ENCODE data around the gene RPS2.
"Not testable (repeated sequence)": the region's sequence is repeated elsewhere in the genome, so short reads cannot be mapped to it uniquely, and the experiment has no call there.

The RPS2 gene

DNA sequence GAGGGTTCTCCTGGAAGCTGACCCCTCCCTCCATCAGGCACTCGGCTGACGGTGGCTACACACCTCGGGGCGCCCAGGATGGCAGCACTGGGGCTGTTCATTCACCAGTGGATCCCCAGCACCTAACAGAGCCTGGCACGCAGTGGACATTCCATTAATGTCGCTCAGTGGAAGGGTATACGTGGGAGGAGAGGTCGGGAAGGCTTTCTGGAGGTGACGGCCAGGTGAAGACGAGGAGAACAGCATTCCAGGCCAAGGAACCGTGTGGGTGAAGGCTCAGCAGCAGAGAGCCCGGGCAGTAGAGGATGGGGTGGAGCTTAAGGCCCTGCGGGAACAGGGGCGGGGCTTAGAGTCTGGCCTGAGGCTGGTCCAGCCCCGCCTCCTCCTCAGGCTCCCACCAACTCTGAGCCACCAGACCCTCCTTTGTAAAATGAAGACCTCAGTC is 43.9 kb downstream of the RPS2 start:
- no peak for DNase-seq

GRCh38 chr16:1920122-1920521 is 44.5 kb downstream of the RPS2 start:
- DNase-seq: not testable (repeated sequence)

- no peak for DNase-seq
Measured at GRCh38 chr16:1919327-1919998, 45.2 kb downstream of the RPS2 start.

DNA sequence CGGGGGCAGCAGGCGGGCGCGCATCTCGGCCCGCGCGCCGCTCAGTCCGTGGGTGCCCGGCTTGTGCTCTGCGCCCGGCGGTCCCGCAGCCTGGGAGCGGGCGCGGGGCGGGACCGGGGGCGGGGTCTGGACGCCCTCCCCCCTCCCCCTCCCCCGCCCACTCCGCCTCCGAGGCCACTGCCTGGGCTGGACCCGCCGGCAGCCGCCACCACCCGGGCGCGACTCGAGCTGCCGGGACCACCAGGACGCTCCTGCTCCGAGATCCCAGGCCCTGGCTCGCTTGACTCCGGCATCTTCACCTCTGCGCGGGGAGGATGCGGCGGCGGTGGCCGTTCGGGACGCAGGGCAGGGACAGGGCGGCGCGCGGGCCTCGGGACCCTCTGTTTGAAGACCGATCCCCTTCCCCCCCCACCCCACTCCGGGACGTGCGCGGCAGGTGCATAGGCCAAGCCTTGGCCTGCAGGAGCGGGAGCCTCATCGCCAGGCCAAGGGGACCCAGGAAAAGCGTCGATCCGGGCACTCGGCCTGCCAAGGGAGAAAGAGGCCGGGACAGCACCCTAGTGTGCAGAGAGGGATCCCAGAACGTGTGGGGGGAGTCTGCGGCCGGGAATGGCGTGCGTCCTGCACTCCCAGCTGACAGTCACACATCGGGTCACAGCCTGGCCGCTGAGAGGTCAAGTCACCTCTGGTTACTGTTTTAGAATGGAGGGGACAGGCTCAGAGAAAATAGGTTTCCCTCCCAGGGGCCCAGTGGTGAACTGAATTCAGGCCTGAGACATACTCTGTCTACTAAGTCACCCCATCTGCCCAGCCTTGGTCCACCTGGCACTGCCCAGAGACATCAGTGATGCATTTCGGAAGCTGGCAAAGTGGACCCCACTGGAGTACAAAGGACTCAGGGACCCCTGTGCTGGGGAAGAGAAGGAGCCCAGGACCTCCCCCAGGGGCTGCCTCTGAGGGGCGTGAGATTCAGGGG is 46.0 kb downstream of the RPS2 start, which contains the start of gene HS3ST6:
TSS of gene HS3ST6 (minus strand) at position 65 of the 976 bp plus-strand sequence. CDS start 92 bp downstream, outside the sequence.
- no peak for DNase-seq

GRCh38 chr16:1917665-1918350 is 46.8 kb downstream of the RPS2 start:
- DNase-seq: no peak

DNA sequence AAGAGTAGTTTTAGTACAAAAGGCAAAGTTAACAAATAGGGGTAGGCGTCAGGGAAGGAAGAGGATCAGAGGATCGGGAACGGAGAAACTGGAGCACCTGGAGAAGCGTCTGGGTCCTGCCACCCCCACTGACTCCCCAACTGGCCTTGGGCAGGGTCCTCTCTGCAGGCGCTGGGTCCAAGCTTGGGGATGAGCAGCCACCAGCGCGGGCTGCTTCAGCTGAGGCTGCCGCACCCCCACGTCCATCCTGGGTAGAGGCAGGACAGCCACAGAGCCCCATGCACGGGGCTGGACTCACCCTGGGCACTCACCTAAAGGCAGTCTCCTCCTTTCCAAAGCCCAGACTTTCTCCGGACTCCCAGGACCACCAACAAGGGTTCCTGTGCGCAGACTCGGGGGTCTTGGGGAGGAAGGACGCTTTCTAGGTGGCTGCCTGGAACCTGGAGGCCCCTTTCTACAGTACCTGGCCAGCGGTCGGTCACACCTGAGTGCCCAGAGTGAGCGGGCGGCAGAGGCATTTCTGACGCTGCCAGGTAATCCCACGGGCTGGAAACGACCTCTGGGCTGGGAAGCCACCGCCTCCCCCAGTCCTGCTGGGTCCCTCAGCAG is 47.5 kb downstream of the RPS2 start:
- no peak for DNase-seq

GRCh38 chr16:1916640-1916990 is 48.0 kb downstream of the RPS2 start:
- DNase-seq: no peak

DNA sequence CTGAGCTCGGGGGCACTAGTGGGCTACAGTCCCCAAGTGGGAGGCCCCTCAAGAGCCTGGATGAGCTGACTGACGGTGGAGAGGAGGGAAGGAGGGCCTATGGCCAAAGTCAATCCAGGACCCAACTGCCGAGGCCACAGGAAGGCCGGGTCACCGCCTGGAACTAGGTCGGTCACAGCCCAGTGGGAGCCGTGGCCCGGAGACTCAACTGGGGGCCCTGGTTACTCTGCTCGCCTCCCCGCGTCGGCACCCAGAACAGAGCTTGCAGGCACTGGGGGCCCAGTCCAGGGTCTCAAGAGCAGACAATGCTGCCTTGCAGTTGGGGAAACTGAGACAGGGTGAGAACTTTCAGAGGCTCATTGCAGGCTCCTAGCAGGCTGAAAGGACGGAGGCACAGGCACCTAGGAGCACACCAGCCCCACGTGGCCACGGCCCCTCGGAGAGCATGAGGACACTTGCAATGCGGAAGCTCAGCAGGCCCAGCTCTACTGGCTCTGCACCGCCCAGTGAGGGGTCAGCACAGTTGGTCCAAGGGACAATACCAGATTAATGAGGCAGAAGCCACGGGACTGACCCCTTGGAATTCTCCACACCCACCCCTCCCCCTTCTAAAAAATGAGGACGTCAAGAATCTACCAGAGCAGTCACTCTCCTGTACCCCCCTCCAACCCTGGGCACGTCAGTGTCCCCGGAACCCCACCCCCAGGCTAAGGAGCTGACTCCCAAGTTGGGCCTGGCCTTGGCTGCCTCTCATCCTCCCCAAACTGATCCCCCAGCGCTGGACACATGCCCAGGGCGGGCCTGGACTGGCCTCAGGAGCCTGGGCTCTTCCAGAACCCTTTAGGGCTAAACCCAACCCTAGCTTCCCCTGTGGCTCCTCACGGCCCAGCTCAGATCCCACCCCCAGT is 48.6 kb downstream of the RPS2 start:
- DNase-seq: no peak

GRCh38 chr16:1914988-1915387 is 49.6 kb downstream of the RPS2 start:
- DNase-seq: no peak

- DNase-seq: no peak
Measured at GRCh38 chr16:1914084-1914608, 50.5 kb downstream of the RPS2 start.

- DNase-seq: no peak
Measured at GRCh38 chr16:1913327-1914083, 51.1 kb downstream of the RPS2 start.

GRCh38 chr16:1912215-1912543 is 52.4 kb downstream of the RPS2 start:
- DNase-seq: no peak

All from nucleus accumbens (tissue), 56 donors.